Peyer's patch (tissue), 4 donors: ENCODE data around the gene MORF4L1.

Source experiments
- CTCF ChIP-seq, 6 experiments: fragments of 450-650 bp in 4 of 6; fragments of 200-600 bp in 2 of 6; sonication (generic) in 1 of 6; IDR thresholded peaks; one replicate each; pipeline ENCODE4 v1.5.1; 2017 to 2019; ENCODE audit warnings: antibody characterized with exemption in 6 of 6, mild to moderate bottlenecking in 3 of 6, moderate library complexity in 1 of 6
- POLR2A ChIP-seq, 2 donors: fragments of 450-650 bp; IDR thresholded peaks; one replicate each; pipeline ENCODE4 v1.5.1; 2017; ENCODE audit warnings: antibody characterized with exemption in 2 of 2, mild to moderate bottlenecking in 2 of 2, moderate library complexity in 2 of 2

GRCh38 chr15:78880813-78881212, 8.1 kb downstream of the MORF4L1 start:
- no peak for TF ChIP-seq CTCF (IDR thresholded peaks at IDR 0.05)
- no peak for TF ChIP-seq POLR2A (IDR thresholded peaks at IDR 0.05)
